GM19238 (cell line): ENCODE data around the gene PBX1.

Experiments used
- DNase-seq: peaks from one replicate; pipeline ENCODE4 v3.0.0; 2011; ENCODE audit warnings: low spot score; ENCODE audit not compliant: insufficient read length

PBX1 gene

GRCh38 chr1:164563721-164564360 is 4.9 kb downstream of the PBX1 start:
- DNase-seq = no peak

- DNase-seq = no peak
Observed at GRCh38 chr1:164564378-164564777, 5.4 kb downstream of the PBX1 start.

- DNase-seq = no peak
Observed at GRCh38 chr1:164565357-164565756, 6.4 kb downstream of the PBX1 start.

- no peak for DNase-seq
Observed at GRCh38 chr1:164567774-164568173, 8.8 kb downstream of the PBX1 start.

- no peak for DNase-seq
Observed at GRCh38 chr1:164569241-164569640, 10.3 kb downstream of the PBX1 start.

- no peak for DNase-seq
Observed at GRCh38 chr1:164569866-164570265, 10.9 kb downstream of the PBX1 start.

GRCh38 chr1:164571333-164571732 is 12.3 kb downstream of the PBX1 start:
- no peak for DNase-seq

- DNase-seq = no peak
Observed at GRCh38 chr1:164575356-164575886, 16.4 kb downstream of the PBX1 start.

GRCh38 chr1:164576291-164577271 is 17.6 kb downstream of the PBX1 start:
- DNase-seq = no peak

- DNase-seq = no peak
Observed at GRCh38 chr1:164577291-164577690, 18.3 kb downstream of the PBX1 start.

- no peak for DNase-seq
Observed at GRCh38 chr1:164578479-164579200, 19.7 kb downstream of the PBX1 start.

- DNase-seq = no peak
Observed at GRCh38 chr1:164579381-164579780, 20.4 kb downstream of the PBX1 start.

- DNase-seq = no peak
Observed at GRCh38 chr1:164581762-164582161, 22.8 kb downstream of the PBX1 start.

- no peak for DNase-seq
Observed at GRCh38 chr1:164583196-164583595, 24.2 kb downstream of the PBX1 start.

- DNase-seq = no peak
Observed at GRCh38 chr1:164583835-164584539, 25.0 kb downstream of the PBX1 start.

- DNase-seq = no peak
Observed at GRCh38 chr1:164586591-164586990, 27.6 kb downstream of the PBX1 start.

GRCh38 chr1:164587617-164588501 is 28.9 kb downstream of the PBX1 start:
- DNase-seq = no peak

- no peak for DNase-seq
Observed at GRCh38 chr1:164588516-164589341, 29.7 kb downstream of the PBX1 start.

- DNase-seq = no peak
Observed at GRCh38 chr1:164589408-164589807, 30.4 kb downstream of the PBX1 start.
